ENCODE measurements around the gene SLC27A1. TPM values are rescaled to one million over a fixed set of nuclear protein-coding genes. Genes with fewer than 3 reads are reported as not detected.
"Not testable (repeated sequence)": the region's sequence is repeated elsewhere in the genome, so short reads cannot be mapped to it uniquely, and the experiment has no call there.

The SLC27A1 gene
- total RNA-seq, 1 experiment from 2014 or later, result 7.9 TPM

- DNase-seq (ENCODE audit: low read depth), result no peak
Measured at GRCh38 chr19:17538684-17539237, 68.4 kb downstream of the SLC27A1 start.

GRCh38 chr19:17539238-17540117 lies 69.2 kb downstream of the SLC27A1 start:
- DNase-seq (ENCODE audit: low read depth), result peak; percentile 93

- no peak for DNase-seq (ENCODE audit: low read depth)
Measured at GRCh38 chr19:17540174-17540573, 69.8 kb downstream of the SLC27A1 start.

- DNase-seq (ENCODE audit: low read depth), result no peak
Measured at GRCh38 chr19:17541184-17541759, 70.9 kb downstream of the SLC27A1 start.

GRCh38 chr19:17542042-17542441 lies 71.7 kb downstream of the SLC27A1 start:
- DNase-seq (ENCODE audit: low read depth), result no peak

- DNase-seq (ENCODE audit: low read depth), result no peak
Measured at GRCh38 chr19:17542793-17543582, 72.7 kb downstream of the SLC27A1 start.

- DNase-seq (ENCODE audit: low read depth), result no peak
Measured at GRCh38 chr19:17543986-17544385, 73.7 kb downstream of the SLC27A1 start.

GRCh38 chr19:17544418-17544817 lies 74.1 kb downstream of the SLC27A1 start:
- no peak for DNase-seq (ENCODE audit: low read depth)

- no peak for DNase-seq (ENCODE audit: low read depth)
Measured at GRCh38 chr19:17548145-17548544, 77.8 kb downstream of the SLC27A1 start.

GRCh38 chr19:17549085-17549740 lies 78.9 kb downstream of the SLC27A1 start:
- DNase-seq (ENCODE audit: low read depth), result no peak

- DNase-seq (ENCODE audit: low read depth), result no peak
Measured at GRCh38 chr19:17550076-17550667, 79.8 kb downstream of the SLC27A1 start.

GRCh38 chr19:17552735-17553134 lies 82.4 kb downstream of the SLC27A1 start:
- DNase-seq (ENCODE audit: low read depth), result not testable (repeated sequence)

GRCh38 chr19:17553256-17553655 lies 82.9 kb downstream of the SLC27A1 start:
- peak; percentile 95 for DNase-seq (ENCODE audit: low read depth)

GRCh38 chr19:17554968-17555479 lies 84.7 kb downstream of the SLC27A1 start:
- DNase-seq (ENCODE audit: low read depth), result no peak

GRCh38 chr19:17555480-17555928 lies 85.2 kb downstream of the SLC27A1 start, which contains the start of gene COLGALT1:
Gene COLGALT1 (plus strand): TSS chr19:17555649. CDS start chr19:17555714, 65 bp downstream.
- DNase-seq (ENCODE audit: low read depth), result peak; percentile 94

Other genes with a start within 250 kb of the SLC27A1 start
- gene OCEL1, start 244.3 kb upstream of the SLC27A1 start, total RNA-seq (2014; rRNA removed; shearing (Covaris generic)), result 5.1 and 8.1 TPM in 2 replicates
- 29.8 and 43.4 TPM in 2 replicates for gene NR2F6, start 224.6 kb upstream of the SLC27A1 start, total RNA-seq (2014; rRNA removed; shearing (Covaris generic))
- not detected in 2 replicates for gene USHBP1, start 205.8 kb upstream of the SLC27A1 start, total RNA-seq (2014; rRNA removed; shearing (Covaris generic))
- gene BABAM1, start 203.1 kb upstream of the SLC27A1 start, total RNA-seq (2014; rRNA removed; shearing (Covaris generic)), result 132 and 133 TPM in 2 replicates
- gene ANKLE1, start 188.6 kb upstream of the SLC27A1 start, total RNA-seq (2014; rRNA removed; shearing (Covaris generic)), result 1.2 and 1.3 TPM in 2 replicates
- 16.5 and 17.9 TPM in 2 replicates for gene ABHD8, start 167.1 kb upstream of the SLC27A1 start, total RNA-seq (2014; rRNA removed; shearing (Covaris generic))
- gene MRPL34, start 164.7 kb upstream of the SLC27A1 start, total RNA-seq (2014; rRNA removed; shearing (Covaris generic)), result 77.3 and 79.5 TPM in 2 replicates
- gene DDA1, start 161.0 kb upstream of the SLC27A1 start, total RNA-seq (2014; rRNA removed; shearing (Covaris generic)), result 20.2 and 25.9 TPM in 2 replicates
- 2.9 and 3.7 TPM in 2 replicates for gene ANO8, start 135.7 kb upstream of the SLC27A1 start, total RNA-seq (2014; rRNA removed; shearing (Covaris generic))
- 15.4 and 17.7 TPM in 2 replicates for gene GTPBP3, start 133.0 kb upstream of the SLC27A1 start, total RNA-seq (2014; rRNA removed; shearing (Covaris generic))
- gene PLVAP, start 93.2 kb upstream of the SLC27A1 start, total RNA-seq (2014; rRNA removed; shearing (Covaris generic)), result not detected in 2 replicates
- not detected in 2 replicates for gene CCDC194, start 76.3 kb upstream of the SLC27A1 start, total RNA-seq (2014; rRNA removed; shearing (Covaris generic))
- gene BST2, start 64.9 kb upstream of the SLC27A1 start, total RNA-seq (2014; rRNA removed; shearing (Covaris generic)), result 46.1 and 65.6 TPM in 2 replicates
- gene MVB12A, start 50.5 kb upstream of the SLC27A1 start, total RNA-seq (2014; rRNA removed; shearing (Covaris generic)), result 123 and 164 TPM in 2 replicates
- gene TMEM221, start 21.9 kb upstream of the SLC27A1 start, total RNA-seq (2014; rRNA removed; shearing (Covaris generic)), result not detected in 2 replicates
- not detected in 2 replicates for gene NXNL1, start 9.6 kb upstream of the SLC27A1 start, total RNA-seq (2014; rRNA removed; shearing (Covaris generic))
- 52.7 and 66.8 TPM in 2 replicates for gene PGLS, start 41.1 kb downstream of the SLC27A1 start, total RNA-seq (2014; rRNA removed; shearing (Covaris generic))
- gene COLGALT1, start 85.1 kb downstream of the SLC27A1 start, total RNA-seq (2014; rRNA removed; shearing (Covaris generic)), result 90.8 and 101 TPM in 2 replicates
- gene UNC13A, start 217.8 kb downstream of the SLC27A1 start, total RNA-seq (2014; rRNA removed; shearing (Covaris generic)), result 0.10 and 0.12 TPM in 2 replicates
- gene MAP1S, start 249.0 kb downstream of the SLC27A1 start, total RNA-seq (2014; rRNA removed; shearing (Covaris generic)), result 9.6 and 10.0 TPM in 2 replicates